ENCODE results near the gene VWF.
"Not testable (repeated sequence)": the region's sequence is repeated elsewhere in the genome, so short reads cannot be mapped to it uniquely, and the experiment has no call there.

Gene VWF

DNA sequence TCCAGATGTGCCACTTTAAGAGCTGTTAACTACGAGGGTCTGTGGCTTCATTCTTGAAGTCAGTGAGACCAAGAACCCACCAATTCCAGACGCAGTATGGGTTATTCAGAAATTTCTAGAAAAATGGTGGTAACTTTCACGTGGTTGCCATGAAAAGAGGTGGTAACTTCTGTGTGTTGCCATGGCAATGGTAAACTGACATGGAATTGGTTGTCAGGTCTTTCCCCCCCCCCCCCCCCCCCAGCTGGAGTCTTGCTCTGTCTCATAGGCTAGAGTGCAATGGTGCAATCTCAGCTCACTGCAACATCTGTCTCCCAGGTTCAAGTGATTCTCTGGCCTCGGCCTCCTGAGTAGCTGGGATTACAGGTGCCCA is 18.8 kb upstream of the VWF start:
- DNase-seq, result no peak

GRCh38 chr12:6142368-6143302 is 18.2 kb upstream of the VWF start:
- DNase-seq, result not testable (repeated sequence)

DNA sequence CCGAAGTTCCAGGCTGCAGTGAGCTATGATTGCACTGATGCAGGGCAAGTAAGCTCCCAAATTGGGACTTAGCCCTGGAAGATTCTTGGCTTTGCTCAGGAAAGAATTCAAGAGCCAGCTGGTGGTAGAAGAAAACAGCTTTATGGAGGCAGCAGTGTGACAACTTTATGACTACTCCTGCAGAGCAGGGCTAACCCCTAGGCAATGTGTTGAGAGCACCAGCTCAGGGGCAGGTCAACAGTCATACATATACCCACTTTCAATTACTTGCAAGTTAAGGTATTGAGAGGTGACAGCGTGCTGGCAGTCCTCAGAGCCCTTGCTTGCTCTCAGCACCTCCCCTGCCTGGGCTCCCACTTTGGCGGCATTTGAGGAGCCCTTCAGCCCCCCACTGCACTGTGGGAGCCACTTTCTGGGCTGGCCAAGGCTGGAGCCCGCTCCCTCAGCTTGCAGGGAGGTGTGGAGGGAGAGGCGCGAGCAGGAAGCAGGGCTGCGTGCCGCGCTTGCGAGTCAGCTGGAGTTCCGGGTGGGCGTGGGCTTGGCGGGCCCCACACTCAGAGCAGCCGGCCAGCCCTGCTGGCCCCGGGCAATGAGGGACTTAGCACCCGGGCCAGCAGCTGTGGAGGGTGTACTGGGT is 17.4 kb upstream of the VWF start:
- DNase-seq, result not testable (repeated sequence)

GRCh38 chr12:6140651-6141447 is 16.4 kb upstream of the VWF start:
- peak; percentile 47 to 76 for DNase-seq

GRCh38 chr12:6135071-6135470 is 10.6 kb upstream of the VWF start:
- DNase-seq, result no peak

DNA sequence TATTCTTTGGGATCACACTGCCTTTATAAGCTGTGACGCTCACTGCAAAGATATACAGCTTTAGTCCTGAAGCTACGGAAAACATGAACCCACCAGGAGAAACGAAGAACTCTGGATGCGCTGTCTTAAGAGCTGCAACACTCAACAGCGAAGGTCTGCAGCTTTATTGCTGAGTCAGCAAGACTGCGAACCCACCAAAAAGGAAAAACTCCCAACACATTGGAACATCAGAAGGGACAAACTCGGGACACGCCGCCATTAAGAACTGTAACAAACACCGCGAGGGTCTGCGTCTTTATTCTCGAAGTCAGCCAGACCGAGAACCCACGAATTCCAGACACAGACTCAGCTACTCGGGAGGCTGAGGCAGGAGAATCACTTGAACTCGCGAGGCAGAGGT is 9.2 kb upstream of the VWF start:
- no peak for DNase-seq

- no peak for DNase-seq
Observed at GRCh38 chr12:6132496-6132895, 8.0 kb upstream of the VWF start.

GRCh38 chr12:6125310-6125608 is 789 bp upstream of the VWF start:
- DNase-seq, result no peak

- no peak for DNase-seq
Observed at GRCh38 chr12:6123258-6123657, 1.2 kb downstream of the VWF start.

- DNase-seq, result no peak
Observed at GRCh38 chr12:6122201-6122600, 2.3 kb downstream of the VWF start.

DNA sequence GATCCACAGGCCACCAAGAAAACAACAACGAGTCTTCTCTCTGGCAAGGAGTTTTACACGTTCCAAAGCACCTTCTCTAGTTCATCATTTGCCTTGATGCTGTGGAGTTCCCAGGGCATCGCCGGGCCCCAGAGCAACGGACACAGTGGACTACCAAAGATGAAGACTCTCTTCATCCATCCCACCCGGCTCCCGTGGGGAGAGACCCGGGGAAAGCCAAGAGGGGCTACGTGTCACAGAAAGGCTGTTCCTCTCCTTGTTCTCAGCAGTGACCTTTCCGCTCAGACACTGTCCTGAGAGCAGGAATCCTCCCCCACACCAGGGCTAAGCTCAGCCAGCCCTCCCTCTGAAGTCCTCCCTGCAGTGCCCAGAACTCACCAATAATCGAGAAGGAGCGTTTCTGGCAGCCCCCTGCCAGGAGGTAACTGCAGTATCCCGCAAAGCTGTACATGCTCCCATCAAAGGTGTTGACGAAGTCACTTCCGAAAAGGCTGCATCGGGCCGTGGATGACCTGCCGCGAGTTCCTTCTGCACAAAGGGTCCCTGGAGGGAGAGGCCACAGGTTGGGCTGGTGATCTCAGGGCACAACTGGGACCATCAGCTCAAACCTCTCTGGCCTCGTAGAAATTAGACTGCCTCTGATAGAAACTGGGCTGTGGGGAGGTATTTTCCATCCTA is 3.5 kb downstream of the VWF start:
- no peak for DNase-seq

DNA sequence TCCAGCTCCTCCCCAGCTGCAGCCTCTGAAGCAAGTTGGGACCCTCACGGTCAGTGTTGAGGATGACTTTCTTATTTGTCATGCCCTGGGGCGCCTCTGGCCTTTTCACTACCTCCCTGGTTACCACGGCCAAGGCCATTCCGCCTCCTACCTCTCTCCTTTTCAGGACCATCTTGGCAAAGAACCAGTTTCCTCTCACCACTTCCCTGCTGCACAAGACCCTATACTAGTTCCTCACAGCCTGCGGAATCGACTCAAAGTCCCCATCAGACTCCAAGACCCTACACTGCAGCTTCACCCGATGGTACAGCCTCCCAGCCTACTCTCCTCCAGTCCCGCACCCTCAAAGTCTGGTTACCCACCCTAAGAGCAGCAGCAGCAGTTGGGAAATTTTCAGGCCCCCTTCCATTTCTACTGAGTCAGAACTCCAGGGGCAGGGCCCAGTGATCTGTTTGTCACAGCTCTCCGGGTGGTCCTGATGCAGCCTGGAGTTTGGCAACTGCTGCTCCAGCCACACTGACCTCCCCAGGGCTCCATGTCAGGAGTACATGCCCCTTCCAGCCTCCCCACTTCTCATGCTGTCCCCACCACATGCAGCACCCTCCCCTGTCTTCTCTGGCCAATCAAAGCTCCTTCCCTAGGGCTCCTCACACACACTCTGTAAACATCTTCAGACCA is 5.4 kb downstream of the VWF start:
- DNase-seq, result no peak

GRCh38 chr12:6116471-6117021 is 7.9 kb downstream of the VWF start:
- no peak for DNase-seq

DNA sequence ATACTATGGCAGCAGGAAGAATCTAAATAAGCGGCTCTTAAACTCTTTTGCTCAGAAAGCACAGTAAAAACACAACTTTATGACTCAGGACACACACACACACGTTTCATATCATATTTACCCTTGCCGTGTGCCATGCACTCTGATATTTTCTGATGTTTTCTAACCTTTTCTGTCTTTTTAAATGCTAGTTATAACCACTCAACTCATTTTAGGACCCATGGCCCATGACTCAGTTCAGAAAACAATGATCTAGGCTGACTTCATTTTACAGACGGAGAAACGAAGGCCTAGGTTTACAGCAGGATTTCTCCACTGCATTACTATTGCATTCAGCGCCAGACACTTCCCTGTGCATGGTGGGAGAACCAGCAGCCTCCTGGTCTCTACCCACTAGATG is 9.1 kb downstream of the VWF start:
- no peak for DNase-seq

GRCh38 chr12:6114476-6114870 is 10.0 kb downstream of the VWF start:
- no peak for DNase-seq

GRCh38 chr12:6113691-6114475 is 10.6 kb downstream of the VWF start:
- no peak for DNase-seq

- DNase-seq, result no peak
Observed at GRCh38 chr12:6112004-6112403, 12.5 kb downstream of the VWF start.

- DNase-seq, result no peak
Observed at GRCh38 chr12:6110006-6110405, 14.5 kb downstream of the VWF start.

- DNase-seq, result no peak
Observed at GRCh38 chr12:6106218-6106617, 18.3 kb downstream of the VWF start.

DNA sequence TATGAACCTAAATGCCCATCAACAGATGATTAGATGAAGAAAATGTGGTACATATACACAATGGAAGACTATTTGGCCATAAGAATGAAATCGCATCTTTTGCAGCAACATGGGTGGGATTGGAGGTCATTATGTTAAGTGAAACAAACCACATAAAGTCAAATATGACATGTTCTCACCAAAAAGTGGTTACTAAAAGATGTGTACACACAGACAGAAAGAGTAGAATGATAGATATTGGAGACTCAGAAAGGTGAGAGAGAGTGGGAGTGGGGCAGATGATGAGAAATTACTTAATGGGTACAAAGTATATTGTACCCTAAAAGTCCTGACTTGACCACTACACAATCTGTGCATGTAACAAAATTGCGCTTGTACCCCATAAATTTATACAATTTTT is 19.6 kb downstream of the VWF start:
- DNase-seq, result no peak

DNA sequence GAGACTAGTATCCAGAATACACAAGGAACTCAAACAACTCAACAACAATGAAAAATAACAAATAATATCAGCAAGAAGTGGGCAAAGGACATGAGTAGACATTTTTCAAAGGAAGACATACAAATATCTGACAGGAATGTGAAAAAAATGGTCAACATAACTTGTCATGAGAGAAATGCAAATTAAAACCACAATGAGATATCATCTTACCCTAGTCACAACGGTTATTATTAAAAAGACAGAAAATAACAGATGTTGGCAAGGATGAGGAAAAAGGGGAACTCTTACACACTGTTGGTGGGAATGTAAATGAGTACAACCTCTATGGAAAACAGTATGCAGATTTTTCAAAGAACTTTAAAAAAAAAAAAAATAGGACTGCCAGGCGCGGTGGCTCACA is 20.4 kb downstream of the VWF start:
- no peak for DNase-seq

- DNase-seq, result not testable (repeated sequence)
Observed at GRCh38 chr12:6102021-6102420, 22.4 kb downstream of the VWF start.
